GDM1 (cell line): ENCODE measurements around the gene MTA2.

Experiments used
- DNase-seq: peaks from one replicate; lab custom pipeline; 2025; lab: John Stamatoyannopoulos, UW

MTA2 gene

DNA sequence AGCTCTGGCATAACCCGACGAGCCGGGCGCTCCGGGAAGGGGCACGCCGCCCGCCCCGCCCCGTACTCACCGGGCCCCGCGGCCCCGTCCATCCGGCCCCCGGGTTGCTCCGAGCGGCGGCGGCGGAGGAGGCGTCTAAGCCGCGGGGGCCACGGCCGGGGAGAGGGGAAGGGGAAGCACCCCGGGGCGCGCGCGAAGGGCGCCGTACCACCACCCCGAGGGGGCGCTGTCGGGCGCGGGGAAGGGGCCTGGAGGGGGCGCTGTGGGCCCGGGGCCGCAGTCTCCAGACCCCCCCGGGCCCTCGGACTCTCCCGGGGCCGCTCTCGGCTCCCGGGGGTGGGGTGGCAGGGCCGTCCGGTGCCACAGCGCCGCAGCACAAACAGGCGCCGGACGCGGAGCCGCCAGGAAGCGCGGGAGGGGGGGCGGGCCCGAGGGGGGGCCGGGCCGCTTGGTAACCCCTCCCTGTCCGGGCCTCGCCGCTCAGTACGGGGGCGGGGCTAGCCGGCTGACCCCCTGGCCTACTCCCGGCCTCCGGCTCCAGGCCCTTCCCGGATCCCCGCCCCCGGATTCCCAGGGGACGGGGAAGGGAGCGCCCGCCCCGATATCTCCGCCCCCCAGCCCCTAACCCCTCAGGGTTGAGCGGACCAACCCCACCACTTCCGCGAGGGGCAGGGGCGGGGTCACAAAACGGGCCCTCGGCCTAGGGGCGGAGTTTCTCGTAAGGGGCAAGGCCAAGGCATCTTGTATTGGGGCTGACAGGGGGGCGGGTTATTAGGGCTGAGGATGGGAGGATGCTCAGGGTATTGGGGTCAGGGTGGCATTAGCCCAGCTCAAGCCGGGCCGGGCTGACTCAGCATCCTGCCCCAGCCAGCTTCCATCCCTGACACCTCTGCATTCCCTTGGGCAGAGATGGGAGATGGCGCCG lies 11.0 kb upstream of the MTA2 start, which contains the start of the genes EML3 and ROM1:
Gene EML3, minus strand, starts transcription at position 410 of the 925 bp plus-strand sequence. Its CDS starts 318 bp downstream, at position 92.
Gene ROM1, plus strand, starts transcription at position 892 of the 925 bp plus-strand sequence. Its CDS starts 25 bp downstream, at position 917.
- peak; percentile 90 for DNase-seq

DNA sequence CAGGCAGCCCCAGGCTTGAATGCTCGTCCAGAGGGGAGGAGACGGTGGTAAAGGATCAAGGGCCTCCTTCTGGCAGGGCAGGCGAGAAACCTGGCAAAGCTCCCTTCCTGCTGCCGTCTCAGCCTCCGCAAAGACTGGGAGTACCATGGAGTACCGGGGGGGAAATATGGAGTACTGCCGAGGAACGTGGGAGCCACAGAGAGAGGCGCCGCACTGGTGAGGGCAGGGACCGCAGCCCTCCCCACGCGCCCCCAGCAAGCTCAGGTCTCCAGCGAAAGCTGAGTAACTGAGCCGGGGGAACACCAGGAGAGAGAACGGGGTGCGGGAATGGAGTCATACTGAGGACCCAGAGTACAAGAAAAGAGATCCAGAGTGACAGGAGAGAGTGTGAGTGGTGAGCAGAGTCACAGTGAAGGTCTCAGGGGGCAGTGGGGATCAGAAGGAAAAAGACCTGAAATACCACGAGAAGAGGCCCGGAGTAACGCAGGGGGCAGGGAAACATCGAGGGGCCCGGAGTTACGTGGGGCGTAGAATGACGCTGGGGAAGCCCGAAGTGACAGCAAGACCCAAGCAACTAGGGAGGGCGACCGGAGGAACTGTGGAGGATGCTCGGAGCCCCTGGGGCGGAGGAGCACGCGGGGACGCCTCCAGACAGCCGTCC lies 10.2 kb upstream of the MTA2 start:
- DNase-seq, result peak; percentile 51

DNA sequence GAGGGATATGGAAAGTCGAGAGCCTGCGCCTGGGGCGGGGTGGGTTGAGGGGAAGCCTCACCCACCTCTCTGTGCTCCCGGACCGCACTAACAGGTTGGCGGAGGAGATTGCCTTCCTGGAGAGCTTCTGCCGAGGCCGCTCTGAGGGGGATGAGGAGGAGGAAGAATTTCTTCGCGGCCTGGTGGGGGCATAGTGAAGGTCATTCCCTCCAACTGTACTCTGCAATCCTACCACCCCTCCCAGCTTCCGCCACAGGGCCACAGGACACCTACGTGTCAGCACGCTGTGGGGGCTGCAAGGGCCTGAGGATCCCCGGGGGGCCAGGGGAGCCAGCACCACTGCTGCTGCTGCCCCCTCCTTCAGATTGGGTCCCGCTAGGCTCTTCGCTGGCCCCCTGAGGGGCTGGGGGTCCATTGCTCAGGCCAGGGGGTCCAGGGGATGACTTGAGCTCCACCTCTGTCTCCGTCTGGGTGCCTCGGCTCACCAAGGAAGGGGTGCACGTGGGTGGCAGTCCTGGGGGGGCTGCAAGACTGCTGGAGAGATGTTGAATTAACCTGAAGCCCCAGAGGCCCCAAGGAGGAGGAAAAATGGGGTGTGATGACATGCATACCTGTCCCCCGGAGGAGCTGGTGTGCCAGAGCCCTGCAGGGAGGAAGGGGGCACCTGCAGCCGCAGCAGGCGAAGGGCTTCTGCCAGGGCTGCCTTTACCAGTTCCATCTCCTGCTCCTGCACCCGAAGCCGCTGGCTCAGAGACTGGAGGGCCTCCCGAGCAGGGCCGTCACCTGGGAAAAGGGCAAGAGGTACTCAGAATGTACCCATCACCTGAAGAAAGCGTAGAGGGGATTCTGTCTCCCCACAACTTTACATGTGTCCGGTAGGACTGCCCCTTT lies 9.4 kb upstream of the MTA2 start:
- no peak for DNase-seq

DNA sequence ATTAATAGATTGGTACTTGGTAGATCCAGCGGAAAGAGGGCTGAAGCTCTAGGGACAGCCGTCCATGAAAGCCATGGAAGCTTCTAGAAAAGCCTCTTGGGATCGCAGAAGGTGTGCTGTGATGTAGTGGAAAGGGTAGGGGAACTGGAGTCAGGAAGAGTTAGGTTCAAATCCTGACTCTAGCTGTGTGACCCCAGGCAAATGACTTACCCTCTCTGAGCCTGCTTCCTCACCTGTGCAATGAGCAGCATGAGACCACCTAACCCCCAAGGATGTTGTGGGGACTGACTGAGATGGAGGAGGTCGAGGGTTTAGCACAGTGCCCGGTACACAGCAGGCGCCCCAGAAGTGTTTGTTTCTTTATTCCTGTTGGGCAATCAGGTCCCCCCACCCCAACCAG lies 8.7 kb upstream of the MTA2 start:
- no peak for DNase-seq

- no peak for DNase-seq
Observed at GRCh38 chr11:62608776-62609175, 7.1 kb upstream of the MTA2 start.

- no peak for DNase-seq
Observed at GRCh38 chr11:62607714-62608113, 6.0 kb upstream of the MTA2 start.

GRCh38 chr11:62605902-62606301 lies 4.2 kb upstream of the MTA2 start:
- no peak for DNase-seq

- DNase-seq, result no peak
Observed at GRCh38 chr11:62605467-62605866, 3.8 kb upstream of the MTA2 start.

DNA sequence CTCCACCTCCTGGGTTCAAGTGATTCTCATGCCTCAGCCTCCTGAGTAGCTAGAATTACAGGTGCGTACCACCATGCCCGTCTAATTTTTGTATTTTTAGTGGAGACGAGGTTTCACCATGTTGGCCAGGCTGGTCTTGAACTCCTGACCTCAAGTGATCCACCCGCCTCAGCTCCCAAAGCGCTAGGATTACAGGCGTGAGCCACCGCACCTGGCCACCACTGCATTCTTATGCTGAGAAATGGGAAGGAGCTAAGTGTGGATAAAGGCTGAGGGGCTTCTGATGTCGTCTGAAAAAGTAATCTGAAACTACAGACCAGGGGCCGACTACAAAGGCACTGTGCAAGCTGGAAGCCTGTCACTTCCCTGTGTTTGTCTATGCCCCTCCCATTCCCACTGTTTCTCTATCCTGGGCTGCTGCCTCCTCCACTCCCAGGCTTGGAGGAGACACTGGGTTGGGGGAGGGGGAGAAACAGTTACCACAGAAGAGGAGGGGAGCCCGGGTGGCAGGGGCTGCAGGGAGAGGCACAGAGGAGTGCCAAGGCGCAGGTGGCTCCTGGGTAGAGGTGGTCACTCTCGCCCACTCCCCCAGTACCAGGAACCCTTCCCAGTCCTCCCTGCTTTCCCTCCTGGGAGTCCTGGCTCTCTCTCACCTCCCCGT lies 2.9 kb upstream of the MTA2 start:
- no peak for DNase-seq

- no peak for DNase-seq
Observed at GRCh38 chr11:62603776-62604299, 2.2 kb upstream of the MTA2 start.

DNA sequence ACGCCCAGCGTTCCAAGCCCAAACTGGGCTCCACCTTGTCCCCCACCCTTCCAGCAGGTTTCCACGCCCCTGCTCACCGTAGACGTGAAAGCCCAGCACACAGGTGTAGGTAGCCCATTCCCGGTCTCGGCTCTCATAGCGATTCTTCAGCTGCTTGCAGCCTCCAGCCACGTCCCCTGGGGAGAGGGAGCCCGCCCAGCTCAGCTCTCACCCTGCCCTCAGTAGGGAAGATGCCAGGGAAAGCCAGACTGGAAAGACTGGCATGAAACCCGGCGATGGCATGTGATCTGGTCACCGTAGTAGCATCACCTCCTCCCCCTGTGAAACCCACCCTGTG lies 1.4 kb upstream of the MTA2 start:
- DNase-seq, result no peak

- DNase-seq, result no peak
Observed at GRCh38 chr11:62602141-62603071, 741 bp upstream of the MTA2 start.

- DNase-seq, result peak; percentile 7
Observed at GRCh38 chr11:62601122-62601371, 618 bp downstream of the MTA2 start.

GRCh38 chr11:62600367-62601121 lies 1.1 kb downstream of the MTA2 start:
- DNase-seq, result no peak

DNA sequence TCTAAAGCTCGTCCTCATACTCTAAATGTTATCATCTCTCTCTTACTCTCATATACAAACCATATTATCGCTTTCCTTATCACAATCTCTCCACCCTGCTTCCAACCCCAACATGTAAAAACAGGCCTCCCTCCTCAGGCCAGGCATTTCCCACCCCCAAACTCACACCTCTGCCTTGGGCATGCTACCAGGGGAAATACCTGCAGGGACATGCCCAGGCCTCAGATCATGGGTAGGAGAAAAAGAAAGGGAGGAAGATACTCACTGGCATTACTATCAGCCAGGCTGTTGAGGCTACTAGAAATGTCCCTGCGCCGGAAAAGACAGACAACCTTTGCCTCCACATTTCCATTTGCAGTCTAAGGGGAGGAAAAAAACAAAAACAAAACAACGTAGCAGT lies 1.8 kb downstream of the MTA2 start:
- no peak for DNase-seq

GRCh38 chr11:62599069-62599696 lies 2.5 kb downstream of the MTA2 start:
- DNase-seq, result peak; percentile 99

DNA sequence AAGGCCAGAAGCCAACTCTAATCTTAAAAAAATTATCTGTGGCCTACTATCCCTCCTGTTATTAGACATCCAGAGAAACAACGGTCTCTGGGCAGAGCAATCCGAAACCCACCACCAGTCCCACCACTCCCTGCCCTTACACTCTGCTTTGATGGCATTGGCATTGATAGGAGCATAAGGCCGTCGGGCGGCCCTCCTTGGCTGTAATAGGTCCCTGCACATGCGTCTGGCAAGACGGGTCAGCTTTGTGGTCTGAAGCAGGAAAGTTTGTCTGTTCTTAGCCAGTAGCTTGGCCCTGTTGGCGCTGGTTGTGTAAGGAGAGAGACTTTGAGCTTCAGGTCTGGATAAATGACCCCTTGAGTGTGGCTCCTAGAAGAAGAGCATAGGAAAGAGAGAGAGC lies 6.5 kb downstream of the MTA2 start:
- no peak for DNase-seq

- peak; percentile 74 for DNase-seq
Observed at GRCh38 chr11:62593434-62594044, 8.1 kb downstream of the MTA2 start.

GRCh38 chr11:62592989-62593421 lies 8.7 kb downstream of the MTA2 start:
- no peak for DNase-seq
